Glutamatergic neuron (in vitro differentiated cells): Measurements from ENCODE around the gene TOPBP1. TPM values are rescaled to one million over a fixed set of nuclear protein-coding genes. Genes with fewer than 3 reads are reported as not detected.

ENCODE experiments used
- DNase-seq: peaks from one replicate; pipeline ENCODE4 v3.0.0; 2022
- H3K27ac Mint-ChIP-seq: one replicate; pipeline ENCODE4 v1.8.0; 2020; ENCODE audit warnings: mild to moderate bottlenecking, mixed read lengths, inconsistent platforms; ENCODE audit not compliant: unreplicated experiment
- H3K27me3 Mint-ChIP-seq: one replicate; pipeline ENCODE4 v1.8.0; 2020; ENCODE audit warnings: mild to moderate bottlenecking, moderate library complexity, mixed read lengths, inconsistent platforms; ENCODE audit not compliant: unreplicated experiment
- H3K36me3 Mint-ChIP-seq: one replicate; pipeline ENCODE4 v1.8.0; 2020; ENCODE audit warnings: mild to moderate bottlenecking, mixed read lengths, inconsistent platforms; ENCODE audit not compliant: unreplicated experiment
- H3K4me1 Mint-ChIP-seq: one replicate; pipeline ENCODE4 v1.8.0; 2020; ENCODE audit warnings: mild to moderate bottlenecking, low read depth, mixed read lengths, inconsistent platforms; ENCODE audit not compliant: unreplicated experiment
- H3K4me3 Mint-ChIP-seq: one replicate; pipeline ENCODE4 v1.8.0; 2020; ENCODE audit warnings: mild to moderate bottlenecking, mixed read lengths, inconsistent platforms; ENCODE audit not compliant: unreplicated experiment
- H3K9me3 Mint-ChIP-seq: one replicate; pipeline ENCODE4 v1.8.0; 2020; ENCODE audit warnings: mild to moderate bottlenecking, moderate library complexity, mixed read lengths, inconsistent platforms; ENCODE audit not compliant: unreplicated experiment
- CTCF ChIP-seq: fragments of 200-600 bp; sonication (generic); IDR thresholded peaks from one replicate; pipeline ENCODE4 v1.5.0; 2021; ENCODE audit not compliant: partially characterized antibody, unreplicated experiment
- total RNA-seq: library from RNA; stranded (reverse); fragmentation: NEBNext Ultra II Directional; extraction: Animal tissue kit (Norgen Biotek cat#: 25700); gene quantifications from one replicate; pipeline ENCODE4 v1.2.1, GENCODE V29; 2021; ENCODE audit not compliant: unreplicated experiment

TOPBP1 gene
- total RNA-seq, 1 donor from 2014 or later: 33.9 TPM

DNA sequence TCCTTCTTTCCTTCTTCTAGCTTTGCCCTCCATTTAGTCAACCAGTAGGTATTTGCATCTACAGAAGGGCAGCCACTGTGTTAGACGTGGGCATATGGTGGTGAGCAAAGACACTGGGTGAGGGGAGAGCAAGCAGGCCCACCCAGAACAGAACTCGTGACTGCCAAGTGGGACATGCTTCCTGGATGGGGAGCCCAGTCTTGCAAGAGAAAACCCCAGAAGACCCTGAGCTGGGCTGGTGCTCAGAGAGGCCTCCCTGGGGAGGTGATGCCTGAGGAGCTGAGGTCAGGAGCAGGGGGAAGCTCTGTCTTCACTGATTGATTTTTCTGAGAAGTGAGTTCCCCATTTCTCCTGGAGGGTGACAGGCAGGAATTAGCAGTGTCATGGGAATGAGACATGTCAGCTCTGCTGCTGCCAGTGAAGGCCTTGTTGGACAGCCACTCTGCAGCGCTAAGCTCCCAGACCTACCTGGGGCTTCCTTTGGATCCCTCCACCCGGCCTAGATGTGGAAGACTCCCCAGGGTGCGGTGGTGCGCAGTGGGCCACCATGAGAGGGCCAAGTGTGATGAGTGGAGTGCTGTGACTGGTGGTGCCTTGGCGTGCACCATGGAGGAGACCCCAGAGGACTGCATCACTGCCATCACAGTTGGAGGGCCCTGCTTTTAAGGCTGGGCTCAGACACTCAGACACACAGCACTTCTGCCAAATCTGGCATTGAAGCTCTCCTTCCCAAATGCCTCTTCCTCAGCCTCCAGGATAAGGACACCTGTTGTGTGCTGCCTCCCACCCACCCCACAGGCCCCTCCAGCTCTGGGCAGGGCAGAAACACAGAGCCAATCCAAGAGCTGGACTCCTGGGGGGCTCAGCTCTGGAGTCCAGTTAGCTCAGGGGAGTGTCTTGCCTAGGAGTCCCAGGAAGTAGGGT, 40.0 kb upstream of the TOPBP1 start:
- no peaks in the 10 kb centered on the region for H3K9me3 Mint-ChIP-seq
- no peaks in the 10 kb centered on the region for H3K27me3 Mint-ChIP-seq
- no peak overlapping the region for H3K27ac Mint-ChIP-seq
- no peaks in the 10 kb centered on the region for H3K4me1 Mint-ChIP-seq
- H3K4me3 Mint-ChIP-seq: no peak overlapping the region
- DNase-seq: no peak
- H3K36me3 Mint-ChIP-seq: no peaks in the 10 kb centered on the region
- no peak for TF ChIP-seq CTCF

GRCh38 chr3:133700351-133700750, 38.6 kb upstream of the TOPBP1 start:
- no peaks in the 10 kb centered on the region for H3K9me3 Mint-ChIP-seq
- H3K27ac Mint-ChIP-seq: no peak overlapping the region
- DNase-seq: no peak
- no peaks in the 10 kb centered on the region for H3K36me3 Mint-ChIP-seq
- H3K4me3 Mint-ChIP-seq: no peak overlapping the region
- TF ChIP-seq CTCF: no peak
- H3K27me3 Mint-ChIP-seq: no peaks in the 10 kb centered on the region
- no peaks in the 10 kb centered on the region for H3K4me1 Mint-ChIP-seq

DNA sequence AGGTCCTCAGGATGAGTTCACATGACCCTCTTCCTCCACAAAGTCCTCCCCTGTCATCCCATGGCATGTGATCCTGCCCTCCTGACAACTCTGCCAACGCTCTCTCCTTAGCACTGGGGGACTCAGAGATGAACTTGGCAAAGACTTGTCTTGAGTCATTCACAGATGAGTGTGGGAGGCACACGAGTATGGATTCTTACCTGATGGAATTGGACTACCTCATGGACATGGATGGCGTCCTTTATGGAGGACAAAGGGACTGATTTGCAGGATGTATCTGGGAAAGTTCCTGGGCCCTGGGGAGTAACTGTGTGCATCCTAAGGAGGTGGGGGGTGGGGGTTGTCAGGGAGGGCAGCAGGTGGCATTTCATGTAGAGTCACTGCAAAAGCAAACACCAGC, 38.2 kb upstream of the TOPBP1 start:
- H3K27me3 Mint-ChIP-seq: no peaks in the 10 kb centered on the region
- no peaks in the 10 kb centered on the region for H3K36me3 Mint-ChIP-seq
- no peak for DNase-seq
- H3K9me3 Mint-ChIP-seq: no peaks in the 10 kb centered on the region
- H3K27ac Mint-ChIP-seq: no peak overlapping the region
- H3K4me3 Mint-ChIP-seq: no peak overlapping the region
- no peaks in the 10 kb centered on the region for H3K4me1 Mint-ChIP-seq
- TF ChIP-seq CTCF: no peak

DNA sequence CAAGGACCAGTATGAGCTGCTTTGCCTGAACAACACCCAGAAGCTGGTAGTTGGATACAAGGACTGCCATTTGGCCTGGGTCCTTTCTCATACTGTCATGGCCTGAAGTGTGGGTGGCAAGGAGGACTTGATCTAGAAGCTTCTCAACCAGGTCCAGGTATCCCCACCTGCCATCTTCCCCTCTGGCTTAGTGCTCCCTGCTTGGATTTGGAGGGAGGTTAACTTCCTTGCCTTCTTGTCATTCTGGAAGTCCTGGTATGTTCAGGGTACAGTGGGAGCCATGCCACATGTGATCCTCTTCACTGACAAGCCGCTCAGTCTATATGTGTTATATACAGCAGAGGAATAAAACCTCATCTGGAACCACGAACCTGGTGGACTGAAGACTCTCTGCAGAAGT, 37.7 kb upstream of the TOPBP1 start:
- H3K27ac Mint-ChIP-seq: no peak overlapping the region

More for the DNA sequence above, 37.7 kb upstream of the TOPBP1 start:
- H3K36me3 Mint-ChIP-seq: no peaks in the 10 kb centered on the region
- no peak for DNase-seq
- no peak for TF ChIP-seq CTCF
- H3K4me3 Mint-ChIP-seq: no peak overlapping the region
- H3K4me1 Mint-ChIP-seq: no peaks in the 10 kb centered on the region
- no peaks in the 10 kb centered on the region for H3K27me3 Mint-ChIP-seq
- no peaks in the 10 kb centered on the region for H3K9me3 Mint-ChIP-seq
